A549 treated with AZD9567 at 1 μM for 4 hours (cell line): Measurements from ENCODE around the gene ADAMTS8. TPM values are rescaled to one million over a fixed set of nuclear protein-coding genes. Genes with fewer than 3 reads are reported as not detected.

ENCODE experiments used
- total RNA-seq: library from RNA; stranded (reverse); fragments of 200-300 nt; extraction: Qiagen RNA extraction; gene quantifications from 5 replicates; pipeline ENCODE4 v1.2.3, GENCODE V29; 2022; ENCODE audit not compliant: insufficient read depth

ADAMTS8 gene
- 0.98 to 1.2 TPM (median 1.1 TPM) in 5 replicates for total RNA-seq

GRCh38 chr11:130428316-130429119 lies at the start of gene ADAMTS8:
Gene ADAMTS8, minus strand, starts transcription at chr11:130428609. Its CDS starts 323 bp downstream, at chr11:130428286.

GRCh38 chr11:130448416-130449309 lies 20.3 kb upstream of the ADAMTS8 start, which contains the start of gene ADAMTS15:
Gene ADAMTS15, plus strand, starts transcription at chr11:130448645. Its CDS starts 329 bp downstream, at chr11:130448974.

Other genes starting within 250 kb of the ADAMTS8 start
- 5.7 to 9.1 TPM (median 6.7 TPM) in 5 replicates for gene ZBTB44, start 113.7 kb downstream of the ADAMTS8 start, total RNA-seq
- 3.4 to 6.8 TPM (median 5.8 TPM) in 5 replicates for gene ADAMTS15, start 20.0 kb upstream of the ADAMTS8 start, total RNA-seq